ENCODE results near the gene ACVRL1.

GRCh38 chr12:51869496-51869865 is 37.8 kb upstream of the ACVRL1 start:
- TF ChIP-seq CTCF (IDR thresholded peaks at IDR 0.05) (no peak), SP1 (CRISPR knock-in tag; conservative IDR thresholded peaks at IDR 0.05) (no peak), SMAD3 (CRISPR knock-in tag; IDR thresholded peaks at IDR 0.05; ENCODE audit: borderline replicate concordance) (no peak), ZNF512 (CRISPR knock-in tag; IDR thresholded peaks at IDR 0.05; ENCODE audit: borderline replicate concordance) (no peak), ATF6 (CRISPR knock-in tag; IDR thresholded peaks at IDR 0.05) (no peak)

Data from WTC11 (cell line).